BE2C (cell line): ENCODE measurements around the gene HYOU1.
A peak's percentile ranks its signal among the peaks of the same experiment; 100 is the strongest.

ENCODE experiments used
- DNase-seq: peaks from one replicate; pipeline ENCODE4 v3.0.0-alpha.2; 2020
- H3K27me3 ChIP-seq: fragments of 250-450 bp; sonication (Bioruptor Pico); 2 replicates; pipeline ENCODE4 v1.5.1; 2020; ENCODE audit warnings: mild to moderate bottlenecking
- H3K36me3 ChIP-seq: fragments of 250-450 bp; sonication (Bioruptor Pico); 2 replicates; pipeline ENCODE4 v1.5.1; 2020; ENCODE audit warnings: mild to moderate bottlenecking
- H3K4me1 ChIP-seq: fragments of 250-450 bp; sonication (Bioruptor Pico); 2 replicates; pipeline ENCODE4 v1.5.1; 2020
- H3K4me3 ChIP-seq: 2 replicates; pipeline ENCODE4 v1.5.1; 2011; ENCODE audit warnings: low read depth, low read length
- H3K9me3 ChIP-seq: fragments of 250-450 bp; sonication (Bioruptor Pico); 2 replicates; pipeline ENCODE4 v1.5.1; 2020
- CTCF ChIP-seq: IDR thresholded peaks from 2 replicates; pipeline ENCODE4 v1.5.1; 2012; ENCODE audit warnings: mild to moderate bottlenecking, low read depth, low read length

HYOU1 gene

GRCh38 chr11:118998388-118998717, 58.7 kb downstream of the HYOU1 start:
- Histone ChIP-seq H3K4me3 (peak overlapping the region; percentile 92), H3K36me3 (peaks cover 8% of the 10 kb centered on the region), H3K9me3 (no peaks in the 10 kb centered on the region), H3K4me1 (0 out of 2 replicates have a peak, but pooled peaks cover 2% of the 10 kb centered on the region), H3K27me3 (no peaks in the 10 kb centered on the region)
- DNase-seq = no peak
- TF ChIP-seq CTCF = no peak

- peak; percentile 93 for DNase-seq
- Histone ChIP-seq H3K27me3 (no peaks in the 10 kb centered on the region), H3K9me3 (no peaks in the 10 kb centered on the region), H3K4me1 (0 out of 2 replicates have a peak, but pooled peaks cover 2% of the 10 kb centered on the region), H3K4me3 (peak within 1 kb of the TSS; percentile 92), H3K36me3 (peaks cover 8% of the 10 kb centered on the region)
- no peak for TF ChIP-seq CTCF
Measured at GRCh38 chr11:118997627-118998387, 59.2 kb downstream of the HYOU1 start, which contains the start of gene CENATAC. Gene CENATAC (plus strand): TSS chr11:118998138. CDS start chr11:118998198, 60 bp downstream.

GRCh38 chr11:118996926-118997626, 59.9 kb downstream of the HYOU1 start:
- TF ChIP-seq CTCF = peak; percentile 32
- Histone ChIP-seq H3K36me3 (peaks cover 8% of the 10 kb centered on the region), H3K4me1 (0 out of 2 replicates have a peak, but pooled peaks cover 2% of the 10 kb centered on the region), H3K9me3 (no peaks in the 10 kb centered on the region), H3K4me3 (peak overlapping the region; percentile 92), H3K27me3 (no peaks in the 10 kb centered on the region)
- no peak for DNase-seq
